ENCODE results near the gene PNPLA7. TPM values are rescaled to one million over a fixed set of nuclear protein-coding genes. Genes with fewer than 3 reads are reported as not detected.

The PNPLA7 gene
- total and polyA plus RNA-seq, 2 of the 4 experiments (the other 2 are of a cell fraction) = under 0.01 to 0.89 TPM

DNA sequence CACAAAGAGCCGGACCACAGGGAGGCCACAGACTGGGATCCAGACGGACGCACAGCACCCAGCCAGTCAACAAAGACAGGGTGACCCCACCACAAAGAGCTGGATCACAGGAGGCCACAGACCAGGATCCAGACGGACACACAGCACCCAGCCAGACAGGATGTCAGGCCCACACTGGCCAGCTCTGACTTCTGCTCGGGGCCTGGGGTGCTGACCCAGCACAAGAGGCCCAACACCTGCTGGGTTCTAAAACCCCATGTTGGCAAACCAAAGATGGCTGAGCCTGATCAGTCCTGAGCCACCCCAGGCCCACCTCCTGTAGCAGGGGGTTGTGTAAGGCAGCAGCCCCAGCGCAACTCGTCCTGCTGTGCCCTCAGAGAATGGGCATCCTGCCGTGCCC, 33.8 kb upstream of the PNPLA7 start:
- H2AFZ ChIP-seq (replicated peaks; ENCODE audit: low read length, poor library complexity) = no peak overlapping the region
- no peak overlapping the region for H4K91ac ChIP-seq (ENCODE audit: insufficient read depth, low read depth, low read length)
- in situ Hi-C loops (cut with MboI; ENCODE audit: low sequenced_read_pairs) = no loop called here
- H3K23ac ChIP-seq (ENCODE audit: low read depth, low read length) = no peak overlapping the region
- CTCF ChIA-PET = no interaction called here
- no peak overlapping the region for H2AK5ac ChIP-seq (ENCODE audit: low read depth, low read length)
- POLR2A ChIA-PET (ENCODE audit: unreplicated experiment) = no interaction called here
- H3K56ac ChIP-seq (ENCODE audit: extremely low read depth, insufficient read depth, low read length) = no peak overlapping the region
- no peak overlapping the region for H3K27ac ChIP-seq (ENCODE audit: insufficient read depth, low read length)
- no peak overlapping the region for H2BK120ac ChIP-seq (ENCODE audit: low read depth, low read length)
- no peak overlapping the region for H3K18ac ChIP-seq (ENCODE audit: low read depth, low read length)
- H4K8ac ChIP-seq (ENCODE audit: low read depth in 2 of 2, low read length in 2 of 2) = no peak overlapping the region
- 77% methylated on average over 5 of the region's 8 CpGs; no CpG with 5 or more reads in 1 of the 2 experiments for WGBS, 2 experiments (ENCODE audit: extremely low coverage in 2 of 2, insufficient read length in 1 of 2)
- dilution Hi-C loops (cut with HindIII; ENCODE audit: low sequenced_read_pairs, unreplicated experiment) = no loop called here
- no peak overlapping the region for H2BK20ac ChIP-seq (ENCODE audit: low read depth, low read length)
- no peak for DNase-seq
- intact Hi-C loops (cut with micrococcal nuclease) = no loop called here
- ATAC-seq (ENCODE audit: low read depth) = no peak
- no peak overlapping the region for H3K14ac ChIP-seq (replicated peaks; ENCODE audit: low read depth, low read length)
- peaks cover 5% of the 10 kb centered on the region; the same call in 1 of the 2 replicates for H4K20me1 ChIP-seq (ENCODE audit: insufficient read depth, low read length)
- no peak overlapping the region for H2AK9ac ChIP-seq (replicated peaks; ENCODE audit: low read depth, low read length, poor library complexity)
- peaks cover 2% of the 10 kb centered on the region; the same call in 1 of the 2 replicates for H3K4me1 ChIP-seq (ENCODE audit: control insufficient read depth, insufficient read depth, low read length)
- H3K36me3 ChIP-seq (ENCODE audit: control insufficient read depth, insufficient read depth, low read length) = peaks cover 44% of the 10 kb centered on the region
- H3K27me3 ChIP-seq (ENCODE audit: control insufficient read depth, insufficient read depth, low read length) = no peaks in the 10 kb centered on the region
- no peak overlapping the region for H2BK15ac ChIP-seq (ENCODE audit: low read depth, low read length)
- no peak overlapping the region for H2BK5ac ChIP-seq (ENCODE audit: low read depth, low read length, poor library complexity, severe bottlenecking)
- no peaks in the 10 kb centered on the region for H3K9me3 ChIP-seq (ENCODE audit: control insufficient read depth, insufficient read depth, low read length)
- no peak overlapping the region for H4K5ac ChIP-seq (ENCODE audit: low read depth, low read length)
- H3K4ac ChIP-seq (ENCODE audit: low read depth, low read length) = no peak overlapping the region
- H3K4me3 ChIP-seq (ENCODE audit: insufficient read depth, low read depth, low read length) = no peak overlapping the region
- BruUV-seq (replicated peaks) = no TSS peak
- peaks cover 7 to 33% of the 10 kb centered on the region in 2 experiments for H3K79me1 ChIP-seq (ENCODE audit: low read depth in 1 of 2, low read length in 2 of 2)
- no peak overlapping the region for H3K4me2 ChIP-seq (ENCODE audit: low read depth, low read length)
- no peak overlapping the region for H3K9ac ChIP-seq (ENCODE audit: low read depth, low read length)
- no peak for TF ChIP-seq MAZ (IDR thresholded peaks at IDR 0.05; ENCODE audit: borderline replicate concordance, low read depth, low read length)
- TF ChIP-seq BHLHE40 (IDR thresholded peaks at IDR 0.05; ENCODE audit: low read depth, low read length) = no peak
- TF ChIP-seq RCOR1 (IDR thresholded peaks at IDR 0.05; ENCODE audit: insufficient replicate concordance, low read length) = no peak
- no peak for TF ChIP-seq MAFK (IDR thresholded peaks at IDR 0.05; ENCODE audit: low read depth, low read length)
- no peak for TF ChIP-seq NFE2L2 (IDR thresholded peaks at IDR 0.05; ENCODE audit: low read depth, low read length)
- TF ChIP-seq POLR2A (IDR thresholded peaks at IDR 0.05; ENCODE audit: low read depth, low read length) = no peak
- no peak for TF ChIP-seq CEBPB (IDR thresholded peaks at IDR 0.05; ENCODE audit: low read depth, low read length)
- TF ChIP-seq USF2 (IDR thresholded peaks at IDR 0.05; ENCODE audit: low read depth, low read length) = no peak
- no peak for TF ChIP-seq SMC3 (IDR thresholded peaks at IDR 0.05; ENCODE audit: low read depth, low read length)
- TF ChIP-seq RAD21 (IDR thresholded peaks at IDR 0.05; ENCODE audit: low read length) = no peak
- H3K9me1 ChIP-seq (ENCODE audit: insufficient read depth, low read length) = no peaks in the 10 kb centered on the region

All from IMR-90 (cell line).